Epithelial cell of esophagus (primary cell): Measurements from ENCODE around the gene RABGGTA.
A peak's percentile ranks its signal among the peaks of the same experiment; 100 is the strongest.

Source experiments
- DNase-seq: peaks from one replicate; pipeline ENCODE4 v3.0.0; 2010; ENCODE audit warnings: low read depth
- H3K4me3 ChIP-seq: 2 replicates; pipeline ENCODE4 v1.5.1; 2011; ENCODE audit warnings: mild to moderate bottlenecking, low read length, control low read depth
- TF ChIP-seq, protein P1 (sequence below): IDR thresholded peaks from 2 replicates; pipeline ENCODE4 v1.5.1; 2011; ENCODE audit warnings: low read depth, mild to moderate bottlenecking, low read length, control low read depth, inconsistent platforms; ENCODE audit not compliant: insufficient read depth; ENCODE audit errors: missing control alignments

Gene RABGGTA

DNA sequence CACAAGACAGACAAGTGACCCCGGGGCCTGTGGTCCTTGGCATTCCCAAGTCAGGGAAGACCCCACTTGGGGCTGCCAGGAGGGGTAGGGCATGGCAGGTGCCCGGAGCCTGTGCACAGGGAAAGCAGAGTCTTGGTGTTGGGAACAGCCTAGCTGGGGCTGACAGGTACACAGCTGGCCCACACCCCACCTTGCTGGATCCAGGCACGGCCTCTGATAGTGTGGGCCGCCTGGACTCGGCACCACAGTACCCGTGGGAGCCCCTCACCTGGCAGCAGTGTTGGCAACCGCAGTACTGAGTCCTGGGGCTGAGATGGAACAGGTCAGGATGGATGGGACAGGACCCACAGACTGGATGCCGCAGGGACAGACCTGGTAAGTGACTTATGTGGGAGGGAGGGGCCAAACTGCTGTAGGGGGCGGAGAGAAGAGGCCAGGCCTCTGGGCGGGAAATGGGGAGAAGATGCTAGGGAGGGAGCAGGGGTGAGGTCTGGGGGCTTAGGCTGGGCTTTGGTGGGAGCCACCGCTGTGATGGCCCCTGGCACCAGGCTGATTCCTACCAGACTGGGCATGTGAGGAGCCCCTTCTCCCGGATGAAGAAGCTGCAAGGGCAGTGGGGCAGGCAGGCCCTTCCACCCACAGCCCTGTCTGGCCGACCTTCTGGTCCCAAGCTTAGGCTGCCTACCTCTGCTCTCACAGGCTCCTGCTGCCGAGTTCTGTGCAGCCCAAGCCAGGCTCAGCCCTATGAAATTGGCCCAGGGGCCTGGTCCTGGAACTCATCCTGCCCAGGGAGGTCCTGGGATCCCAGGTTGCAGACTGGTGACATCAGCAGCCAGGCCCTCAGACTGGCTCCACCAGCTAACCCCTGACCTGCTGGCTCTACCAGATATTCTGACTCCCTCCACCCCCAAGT, 8.3 kb downstream of the RABGGTA start, which contains the start of gene TGM1:
TGM1 (minus strand) TSS at position 357 of the 913 bp plus-strand sequence. CDS start 825 bp downstream, outside the sequence.
- TF ChIP-seq, protein P1, sequence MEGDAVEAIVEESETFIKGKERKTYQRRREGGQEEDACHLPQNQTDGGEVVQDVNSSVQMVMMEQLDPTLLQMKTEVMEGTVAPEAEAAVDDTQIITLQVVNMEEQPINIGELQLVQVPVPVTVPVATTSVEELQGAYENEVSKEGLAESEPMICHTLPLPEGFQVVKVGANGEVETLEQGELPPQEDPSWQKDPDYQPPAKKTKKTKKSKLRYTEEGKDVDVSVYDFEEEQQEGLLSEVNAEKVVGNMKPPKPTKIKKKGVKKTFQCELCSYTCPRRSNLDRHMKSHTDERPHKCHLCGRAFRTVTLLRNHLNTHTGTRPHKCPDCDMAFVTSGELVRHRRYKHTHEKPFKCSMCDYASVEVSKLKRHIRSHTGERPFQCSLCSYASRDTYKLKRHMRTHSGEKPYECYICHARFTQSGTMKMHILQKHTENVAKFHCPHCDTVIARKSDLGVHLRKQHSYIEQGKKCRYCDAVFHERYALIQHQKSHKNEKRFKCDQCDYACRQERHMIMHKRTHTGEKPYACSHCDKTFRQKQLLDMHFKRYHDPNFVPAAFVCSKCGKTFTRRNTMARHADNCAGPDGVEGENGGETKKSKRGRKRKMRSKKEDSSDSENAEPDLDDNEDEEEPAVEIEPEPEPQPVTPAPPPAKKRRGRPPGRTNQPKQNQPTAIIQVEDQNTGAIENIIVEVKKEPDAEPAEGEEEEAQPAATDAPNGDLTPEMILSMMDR, result no peak
- DNase-seq, result peak; percentile 41
- peak within 1 kb of the TSS; percentile 55 for H3K4me3 ChIP-seq

DNA sequence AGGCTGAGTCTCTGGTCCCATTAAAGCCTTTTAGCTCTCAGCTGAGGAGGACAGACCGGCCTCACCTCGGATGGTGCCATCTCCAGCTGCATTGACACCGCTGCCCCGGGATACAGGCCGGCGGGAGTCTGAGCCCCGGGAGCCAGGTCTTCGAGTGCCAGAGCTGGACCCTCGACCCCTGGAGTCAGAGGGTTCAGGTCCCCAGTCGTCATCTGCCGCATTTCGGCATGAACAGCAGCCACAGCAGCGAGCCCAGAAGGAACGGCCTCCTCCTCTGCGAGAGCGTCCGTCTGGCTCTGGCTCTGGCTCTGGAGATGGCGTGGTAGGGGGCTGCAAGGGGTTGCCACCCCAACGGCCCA, 9.4 kb downstream of the RABGGTA start:
- peak overlapping the region; percentile 55 for H3K4me3 ChIP-seq
- no peak for DNase-seq
- TF ChIP-seq, protein P1, result no peak

DNA sequence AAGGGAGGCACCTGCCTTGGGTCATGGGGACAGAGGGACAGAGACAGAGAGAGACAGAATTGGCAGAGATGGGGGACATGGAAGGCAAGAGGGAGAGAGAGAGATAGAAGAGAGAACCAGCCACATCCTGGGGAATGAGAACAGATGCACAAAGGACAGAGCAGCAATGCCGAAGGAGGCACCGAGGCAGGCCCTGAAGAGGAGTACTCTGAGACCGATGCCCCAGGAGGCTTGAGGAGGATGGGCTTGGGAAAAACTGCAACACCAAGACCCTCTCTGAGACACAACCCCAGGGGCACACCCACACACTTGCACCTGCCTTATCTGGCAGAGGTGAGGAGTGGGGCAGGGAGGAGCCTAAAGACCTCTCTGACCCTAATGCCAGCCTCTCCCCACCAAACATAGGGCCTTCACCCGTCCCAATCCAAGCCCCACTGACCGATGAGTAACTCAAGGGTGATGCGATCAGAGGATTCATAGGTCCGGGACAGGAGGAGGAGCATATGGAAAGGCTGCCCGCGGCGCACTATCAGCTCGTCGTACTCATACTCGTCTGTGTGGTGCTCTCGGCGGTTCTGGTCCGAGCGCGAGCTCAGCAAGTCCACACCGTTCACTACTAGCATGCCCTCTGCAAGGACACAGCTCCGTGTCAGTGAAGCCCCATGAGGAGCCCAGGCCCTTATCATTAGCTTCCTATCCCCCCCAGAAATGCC, 10.0 kb downstream of the RABGGTA start:
- DNase-seq, result no peak
- TF ChIP-seq, protein P1, result no peak
- H3K4me3 ChIP-seq, result peak overlapping the region; percentile 55

DNA sequence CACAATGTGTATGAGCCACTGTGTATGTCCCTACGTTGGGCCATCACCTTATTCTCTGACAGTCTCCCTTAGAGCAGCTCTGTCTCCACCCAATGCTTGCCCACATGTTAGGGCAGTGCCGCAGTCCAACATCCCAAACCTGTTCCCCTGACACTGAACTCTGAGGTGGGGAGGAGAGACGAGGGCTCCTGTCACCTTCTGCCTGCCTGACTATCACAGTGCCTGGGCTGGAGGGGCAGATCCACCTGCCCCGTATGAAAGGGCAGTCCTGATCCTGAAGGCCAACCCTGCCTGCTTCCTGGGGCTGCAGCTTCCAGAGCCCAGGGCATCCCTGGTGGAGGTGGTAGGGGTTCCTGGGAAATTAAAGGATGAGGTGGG, 10.6 kb downstream of the RABGGTA start:
- H3K4me3 ChIP-seq, result peak overlapping the region; percentile 55
- no peak for DNase-seq
- TF ChIP-seq, protein P1, result no peak

DNA sequence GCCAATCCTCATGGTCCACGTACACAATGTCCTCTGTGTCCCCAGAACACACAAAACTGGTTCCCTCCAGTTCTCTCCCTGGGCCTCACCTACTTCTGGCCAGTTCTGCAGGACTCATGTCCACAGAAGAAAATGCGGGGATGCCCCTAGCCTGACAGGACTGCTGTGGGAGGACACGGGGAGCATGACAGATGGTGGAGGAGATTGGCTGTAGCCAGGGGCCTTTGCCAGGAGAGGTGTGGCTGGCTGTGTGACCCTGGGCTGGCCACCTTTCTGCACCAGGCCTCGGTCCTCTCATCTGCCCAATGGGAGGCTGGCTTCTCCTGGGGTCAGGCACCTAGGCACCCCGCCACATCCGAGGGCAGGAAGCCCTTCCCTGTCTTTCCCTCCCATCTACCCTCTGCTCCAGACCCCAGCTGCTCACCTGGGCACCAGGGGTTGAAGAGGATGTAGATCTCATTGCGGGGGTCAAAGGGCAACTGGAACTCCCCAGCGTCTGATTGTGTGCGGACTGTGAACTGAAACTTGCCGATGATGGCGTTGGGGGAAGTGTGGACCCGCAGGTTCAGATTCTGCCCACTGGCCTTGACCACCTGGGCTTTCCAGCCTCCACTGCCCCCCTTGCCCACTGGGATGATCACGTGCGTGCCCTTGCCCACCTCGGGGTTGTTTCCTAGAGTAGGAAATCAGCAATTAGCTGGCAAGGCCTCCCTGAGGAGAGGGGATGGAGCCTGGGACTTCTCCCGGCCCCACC, 11.2 kb downstream of the RABGGTA start:
- TF ChIP-seq, protein P1, result no peak
- DNase-seq, result no peak
- peak overlapping the region; percentile 55 for H3K4me3 ChIP-seq

DNA sequence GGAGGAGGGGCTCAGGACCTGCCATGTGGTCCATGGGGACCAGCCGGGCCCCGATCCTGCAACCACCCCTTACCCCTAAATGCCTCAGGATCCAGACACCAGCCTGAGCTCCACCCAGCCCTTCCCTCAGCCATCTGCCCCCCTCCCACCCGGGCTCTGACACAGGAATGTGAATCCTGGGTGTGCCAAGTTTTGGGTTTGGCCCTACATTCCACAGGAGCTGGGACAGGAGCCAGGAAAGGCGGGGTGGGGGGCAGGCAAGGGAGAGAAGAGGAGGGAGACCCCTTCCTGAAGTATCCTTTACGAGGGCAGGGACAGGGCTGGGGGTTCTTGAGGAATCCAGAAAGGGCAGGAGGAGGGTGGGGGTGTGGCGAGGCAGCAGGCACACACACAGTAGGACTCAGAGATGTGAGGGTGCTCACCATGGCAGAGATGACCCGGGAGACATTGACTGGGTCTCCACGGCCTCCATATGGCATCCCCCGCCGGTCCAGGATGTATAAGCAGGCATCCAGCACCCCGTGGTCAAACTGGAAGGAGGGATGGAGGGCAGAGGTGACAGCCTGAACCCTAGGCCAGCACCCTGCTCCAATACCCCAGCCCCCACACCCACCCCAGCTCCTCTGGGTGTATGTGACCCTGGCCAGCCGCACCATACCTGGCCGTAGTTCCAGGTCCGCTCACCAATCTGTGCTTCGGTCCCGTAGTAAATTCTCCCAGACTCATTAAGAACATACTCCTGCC, 11.9 kb downstream of the RABGGTA start:
- TF ChIP-seq, protein P1, result no peak
- DNase-seq, result peak; percentile 46
- H3K4me3 ChIP-seq, result peak overlapping the region; percentile 55
